Measurements from ENCODE around the gene CRYBG1. TPM values are rescaled to one million over a fixed set of nuclear protein-coding genes. Genes with fewer than 3 reads are reported as not detected.
"Not testable (repeated sequence)": the region's sequence is repeated elsewhere in the genome, so short reads cannot be mapped to it uniquely, and the experiment has no call there.

CRYBG1 gene
- total RNA-seq, 2 experiments from 2014 or later, result 44.1 to 62.7 TPM

DNA sequence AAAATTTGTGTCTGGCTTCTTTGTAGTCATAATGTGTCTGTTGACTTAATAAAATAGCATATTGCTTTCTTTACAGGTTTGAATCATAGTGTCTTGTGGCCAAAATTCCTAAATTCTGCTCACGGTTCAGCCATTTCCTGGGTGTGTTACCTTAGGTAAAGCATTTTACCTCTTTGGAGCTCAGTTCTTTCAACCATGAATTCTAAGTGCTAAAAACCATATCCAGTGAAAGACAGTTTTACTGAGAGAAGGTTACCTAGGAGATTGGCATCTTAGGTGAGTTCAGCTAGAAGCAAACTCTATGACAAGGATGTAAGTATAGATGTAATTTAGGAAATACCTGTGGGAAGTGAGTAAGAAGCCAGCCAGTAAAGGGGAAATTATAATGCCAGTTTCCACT, 20.7 kb downstream of the CRYBG1 start:
- no peak overlapping the region for H3K27ac Mint-ChIP-seq
- CTCF ChIA-PET, result interaction anchor here (1.3 kb wide), 1 partner anchor 20 kb away, joined by 3 read pairs; no protein-coding TSS in a partner anchor

DNA sequence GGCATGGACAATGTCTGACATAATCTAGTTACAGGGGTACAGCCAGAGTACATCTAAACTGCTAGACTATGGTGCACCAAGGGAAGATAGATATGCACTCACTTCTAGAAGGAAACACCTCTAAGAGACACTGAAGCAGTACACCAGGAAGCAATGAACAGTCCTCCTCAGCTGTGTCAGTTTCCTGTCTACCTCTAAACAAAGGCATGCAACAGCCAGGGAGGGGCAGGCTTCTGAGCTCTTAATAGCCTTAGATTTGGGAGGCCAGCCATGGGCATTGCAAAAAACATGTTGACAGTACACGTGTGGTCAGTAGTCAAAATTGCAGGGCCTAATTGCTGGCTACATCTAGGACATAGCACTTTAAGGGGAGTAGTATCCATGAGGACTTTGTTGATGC, 21.4 kb downstream of the CRYBG1 start:
- DNase-seq (peak; percentile 43), ATAC-seq (no peak)
- Mint-ChIP-seq H3K27me3 (peaks cover 4% of the 10 kb centered on the region), H3K27ac (no peak overlapping the region), H3K9me3 (ENCODE audit: low read depth) (no peaks in the 10 kb centered on the region), H3K4me3 (no peak overlapping the region), H3K4me1 (peaks cover 12% of the 10 kb centered on the region), H3K36me3 (no peaks in the 10 kb centered on the region)
- CTCF ChIA-PET, result interaction anchor here (1.3 to 2.0 kb wide), 3 partner anchors 21 to 598 kb away, joined by 3 to 5 read pairs (median 4); partner anchors contain the start of gene CRYBG1

More for the DNA sequence above, 20.7 kb downstream of the CRYBG1 start:
- DNase-seq, result no peak
- no peak for ATAC-seq
- H3K4me3 Mint-ChIP-seq, result no peak overlapping the region
- peaks cover 7% of the 10 kb centered on the region for H3K27me3 Mint-ChIP-seq
- H3K36me3 Mint-ChIP-seq, result no peaks in the 10 kb centered on the region
- no peaks in the 10 kb centered on the region for H3K9me3 Mint-ChIP-seq (ENCODE audit: low read depth)
- peaks cover 12% of the 10 kb centered on the region for H3K4me1 Mint-ChIP-seq

- Mint-ChIP-seq H3K9me3 (ENCODE audit: low read depth) (no peaks in the 10 kb centered on the region), H3K4me1 (peaks cover 9% of the 10 kb centered on the region), H3K27ac (no peak overlapping the region), H3K27me3 (peaks cover 7% of the 10 kb centered on the region), H3K4me3 (no peak overlapping the region), H3K36me3 (no peaks in the 10 kb centered on the region)
- ATAC-seq (no peak), DNase-seq (no peak)
- CTCF ChIA-PET, result interaction anchor here (2.0 kb wide), 1 partner anchor 22 kb away, joined by 5 read pairs; the partner anchor contains the start of gene CRYBG1
Observed at GRCh38 chr6:106383573-106383972, 23.1 kb downstream of the CRYBG1 start.

DNA sequence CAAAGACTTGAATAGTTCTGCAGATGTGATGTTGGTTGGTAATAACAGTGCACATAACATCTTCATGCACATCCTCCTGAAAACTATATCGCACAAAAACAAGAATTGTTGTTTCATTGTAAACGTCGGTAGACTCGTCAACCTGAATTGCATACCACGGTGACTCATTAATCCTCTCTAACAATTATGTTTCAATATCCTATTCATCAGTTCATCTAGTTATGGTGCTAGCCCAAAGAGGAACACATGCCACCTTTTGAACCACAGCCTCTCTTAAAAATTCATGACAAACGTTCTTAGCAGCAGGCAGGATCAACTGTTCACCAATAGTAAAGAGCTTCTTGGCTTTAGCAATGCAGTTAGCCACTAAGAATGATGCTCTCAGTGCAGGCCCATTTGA, 25.0 kb downstream of the CRYBG1 start:
- H3K36me3 Mint-ChIP-seq, result no peaks in the 10 kb centered on the region
- no peak overlapping the region for H3K27ac Mint-ChIP-seq
- CTCF ChIA-PET, result interaction anchor here (1.1 kb wide), 1 partner anchor 25 kb away, joined by 3 read pairs; the partner anchor contains the start of gene CRYBG1
- H3K27me3 Mint-ChIP-seq, result peaks cover 8% of the 10 kb centered on the region
- H3K4me1 Mint-ChIP-seq, result peaks cover 9% of the 10 kb centered on the region
- H3K4me3 Mint-ChIP-seq, result no peak overlapping the region
- no peak for ATAC-seq
- H3K9me3 Mint-ChIP-seq (ENCODE audit: low read depth), result no peaks in the 10 kb centered on the region
- no peak for DNase-seq

GRCh38 chr6:106387875-106388274, 27.4 kb downstream of the CRYBG1 start:
- Mint-ChIP-seq H3K4me3 (no peak overlapping the region), H3K27me3 (peaks cover 15% of the 10 kb centered on the region), H3K27ac (no peak overlapping the region), H3K4me1 (no peaks in the 10 kb centered on the region), H3K36me3 (no peaks in the 10 kb centered on the region), H3K9me3 (ENCODE audit: low read depth) (no peaks in the 10 kb centered on the region)
- DNase-seq (no peak), ATAC-seq (no peak)
- CTCF ChIA-PET, result no interaction called here

DNA sequence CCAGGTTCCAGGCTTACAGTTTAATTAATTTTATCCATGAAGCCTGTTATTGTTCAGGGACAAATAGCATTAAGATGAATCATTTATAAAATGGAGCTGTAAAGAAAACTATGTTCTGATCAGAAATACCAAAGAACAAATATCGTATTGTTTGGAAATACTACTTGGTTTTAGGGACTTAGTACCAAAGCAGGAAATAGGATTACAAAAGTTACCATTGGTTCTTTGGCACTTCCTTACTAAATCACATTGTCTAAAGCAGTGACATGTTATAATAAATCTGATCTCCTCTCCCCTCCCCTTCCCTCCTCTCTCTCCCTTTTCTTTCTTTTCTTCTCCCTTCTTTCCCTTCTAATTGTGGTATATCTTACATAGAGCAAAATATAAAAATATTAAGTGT, 29.6 kb downstream of the CRYBG1 start:
- H3K4me1 Mint-ChIP-seq, result no peaks in the 10 kb centered on the region
- H3K4me3 Mint-ChIP-seq, result no peak overlapping the region
- peaks cover 23% of the 10 kb centered on the region for H3K27me3 Mint-ChIP-seq
- no peak for ATAC-seq
- H3K9me3 Mint-ChIP-seq (ENCODE audit: low read depth), result no peaks in the 10 kb centered on the region
- no peaks in the 10 kb centered on the region for H3K36me3 Mint-ChIP-seq
- no peak for DNase-seq
- H3K27ac Mint-ChIP-seq, result no peak overlapping the region
- CTCF ChIA-PET, result interaction anchor here (0.8 kb wide), 1 partner anchor 55 kb away, joined by 3 read pairs; no protein-coding TSS in a partner anchor

GRCh38 chr6:106396426-106397220, 36.1 kb downstream of the CRYBG1 start:
- DNase-seq (no peak), ATAC-seq (no peak)
- H3K27me3 Mint-ChIP-seq, result peaks cover 42% of the 10 kb centered on the region
- no peaks in the 10 kb centered on the region for H3K36me3 Mint-ChIP-seq
- H3K27ac Mint-ChIP-seq, result no peak overlapping the region
- H3K9me3 Mint-ChIP-seq (ENCODE audit: low read depth), result no peaks in the 10 kb centered on the region
- H3K4me1 Mint-ChIP-seq, result no peaks in the 10 kb centered on the region
- CTCF ChIA-PET, result interaction anchor here (1.9 kb wide), 1 partner anchor 57 kb away, joined by 8 read pairs; no protein-coding TSS in a partner anchor
- no peak overlapping the region for H3K4me3 Mint-ChIP-seq

GRCh38 chr6:106397431-106397830, 36.9 kb downstream of the CRYBG1 start:
- ATAC-seq (no peak), DNase-seq (no peak)
- no peaks in the 10 kb centered on the region for H3K36me3 Mint-ChIP-seq
- CTCF ChIA-PET, result no interaction called here
- H3K4me1 Mint-ChIP-seq, result no peaks in the 10 kb centered on the region
- H3K4me3 Mint-ChIP-seq, result no peak overlapping the region
- no peaks in the 10 kb centered on the region for H3K9me3 Mint-ChIP-seq (ENCODE audit: low read depth)
- H3K27me3 Mint-ChIP-seq, result peaks cover 38% of the 10 kb centered on the region
- no peak overlapping the region for H3K27ac Mint-ChIP-seq

- CTCF ChIA-PET, result no interaction called here
- ATAC-seq, result no peak
- Mint-ChIP-seq H3K27me3 (peaks cover 42% of the 10 kb centered on the region), H3K36me3 (no peaks in the 10 kb centered on the region), H3K4me1 (no peaks in the 10 kb centered on the region), H3K27ac (no peak overlapping the region), H3K4me3 (no peak overlapping the region), H3K9me3 (ENCODE audit: low read depth) (peaks cover 1% of the 10 kb centered on the region)
- DNase-seq, result no peak
Observed at GRCh38 chr6:106398621-106399020, 38.1 kb downstream of the CRYBG1 start.

DNA sequence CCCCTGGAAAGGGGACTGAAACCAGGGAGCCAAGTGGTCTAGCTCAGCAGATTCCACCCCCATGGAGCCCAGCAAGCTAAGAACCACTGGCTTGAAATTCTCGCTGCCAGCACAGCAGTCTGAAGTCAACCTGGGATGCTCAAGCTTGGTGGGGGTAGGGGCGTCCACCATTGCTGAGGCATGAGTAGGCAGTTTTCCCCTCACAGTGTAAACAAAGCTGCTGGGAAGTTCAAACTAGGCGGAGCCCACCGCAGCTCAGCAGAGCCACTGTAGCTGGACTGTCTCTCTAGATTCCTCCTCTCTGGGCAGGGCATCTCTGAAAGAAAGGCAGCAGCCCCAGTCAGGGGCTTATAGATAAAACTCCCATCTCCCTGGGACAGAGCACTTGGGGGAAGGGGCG, 44.5 kb downstream of the CRYBG1 start:
- H3K4me3 Mint-ChIP-seq; CTCF ChIA-PET; ATAC-seq; H3K9me3 Mint-ChIP-seq (ENCODE audit: low read depth); H3K4me1 Mint-ChIP-seq; H3K36me3 Mint-ChIP-seq; H3K27ac Mint-ChIP-seq; DNase-seq: not testable (repeated sequence)
- H3K27me3 Mint-ChIP-seq, result peaks cover 52% of the 10 kb centered on the region

DNA sequence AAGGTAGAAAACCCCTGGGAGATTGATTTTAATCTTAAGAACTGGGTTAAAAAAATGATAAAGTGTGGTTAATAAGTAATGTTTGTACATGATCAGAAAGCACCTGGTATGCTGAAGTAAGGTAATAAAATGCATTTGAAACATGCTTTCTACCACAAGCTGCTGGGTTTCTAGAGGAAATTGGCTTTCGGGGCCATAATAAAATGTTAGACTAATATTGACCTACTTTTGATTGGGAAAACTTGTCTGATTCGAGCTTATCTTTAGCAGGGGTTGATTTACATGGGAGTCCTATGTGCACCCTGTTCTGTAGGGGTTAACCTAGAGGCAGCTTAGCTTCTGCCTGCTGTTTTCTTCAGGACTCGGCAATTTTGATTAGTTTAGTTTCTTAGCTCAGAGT, 50.5 kb downstream of the CRYBG1 start:
- CTCF ChIA-PET, result interaction anchor here (1.1 kb wide), 1 partner anchor 50 kb away, joined by 5 read pairs; the partner anchor contains the start of gene CRYBG1
- ATAC-seq (no peak), DNase-seq (no peak)
- H3K36me3 Mint-ChIP-seq, result peaks cover 2% of the 10 kb centered on the region
- H3K4me3 Mint-ChIP-seq, result no peak overlapping the region
- H3K27me3 Mint-ChIP-seq, result peaks cover 52% of the 10 kb centered on the region
- H3K9me3 Mint-ChIP-seq (ENCODE audit: low read depth), result peaks cover 2% of the 10 kb centered on the region
- no peaks in the 10 kb centered on the region for H3K4me1 Mint-ChIP-seq
- no peak overlapping the region for H3K27ac Mint-ChIP-seq

- Mint-ChIP-seq H3K9me3 (ENCODE audit: low read depth) (peaks cover 2% of the 10 kb centered on the region), H3K27ac (no peak overlapping the region), H3K4me1 (peaks cover 3% of the 10 kb centered on the region), H3K27me3 (peaks cover 48% of the 10 kb centered on the region), H3K4me3 (no peak overlapping the region), H3K36me3 (peaks cover 2% of the 10 kb centered on the region)
- CTCF ChIA-PET, result interaction anchor here (1.1 kb wide), 1 partner anchor 51 kb away, joined by 5 read pairs; the partner anchor contains the start of gene CRYBG1
- DNase-seq (no peak), ATAC-seq (no peak)
Observed at GRCh38 chr6:106411643-106412200, 51.2 kb downstream of the CRYBG1 start.

DNA sequence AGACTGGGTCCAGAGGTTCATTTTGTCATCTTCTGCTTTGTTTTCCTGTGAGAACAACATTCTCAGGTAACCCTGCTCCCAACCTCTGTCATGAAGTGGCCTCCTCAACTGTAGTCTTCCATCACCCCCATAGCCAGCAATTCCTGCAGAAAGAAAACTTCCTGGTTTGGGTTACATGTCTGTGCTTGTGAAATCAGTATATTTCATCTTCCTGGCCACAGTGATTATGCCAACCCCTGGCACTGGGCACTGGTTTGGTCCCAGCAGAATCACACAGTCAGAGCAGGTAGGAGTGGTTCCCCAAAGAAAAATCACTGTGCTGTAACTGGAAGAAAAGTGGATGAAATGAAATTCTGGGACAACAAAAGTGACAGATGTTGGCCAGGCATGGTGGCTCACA, 52.5 kb downstream of the CRYBG1 start:
- CTCF ChIA-PET, result no interaction called here
- no peaks in the 10 kb centered on the region for H3K9me3 Mint-ChIP-seq (ENCODE audit: low read depth)

GRCh38 chr6:106413722-106414121, 53.2 kb downstream of the CRYBG1 start:
- ATAC-seq (no peak), DNase-seq (no peak)
- no peaks in the 10 kb centered on the region for H3K36me3 Mint-ChIP-seq
- H3K9me3 Mint-ChIP-seq (ENCODE audit: low read depth), result no peaks in the 10 kb centered on the region
- H3K4me1 Mint-ChIP-seq, result peaks cover 3% of the 10 kb centered on the region
- H3K27ac Mint-ChIP-seq, result no peak overlapping the region
- CTCF ChIA-PET, result no interaction called here
- peaks cover 29% of the 10 kb centered on the region for H3K27me3 Mint-ChIP-seq
- H3K4me3 Mint-ChIP-seq, result no peak overlapping the region

More for the DNA sequence above, 52.5 kb downstream of the CRYBG1 start:
- ATAC-seq, result no peak
- DNase-seq, result no peak
- H3K27me3 Mint-ChIP-seq, result peaks cover 36% of the 10 kb centered on the region
- H3K4me3 Mint-ChIP-seq, result no peak overlapping the region
- H3K27ac Mint-ChIP-seq, result no peak overlapping the region
- H3K4me1 Mint-ChIP-seq, result peaks cover 3% of the 10 kb centered on the region
- H3K36me3 Mint-ChIP-seq, result no peaks in the 10 kb centered on the region
